Spleen (tissue), 11 donors: ENCODE results near the gene UBE2E2. TPM values are rescaled to one million over a fixed set of nuclear protein-coding genes. Genes with fewer than 3 reads are reported as not detected.

Experiments
- DNase-seq: peaks from one replicate; pipeline ENCODE4 v3.0.0-alpha.2; 2020
- H3K27ac ChIP-seq, 8 donors: fragments of 200-600 bp; sonication (generic) in 7 of 8; 1 replicate in 4 of 8; 2 replicates in 4 of 8; pipeline versions ENCODE4 v1.5.0 to v1.8.0; 2016 to 2021; ENCODE audit warnings: inconsistent platforms in 4 of 8, mild to moderate bottlenecking in 4 of 8, moderate library complexity in 1 of 8
- H3K27me3 ChIP-seq, 7 donors: fragments of 200-600 bp; sonication (generic) in 6 of 7; replicated peaks in 1 of 7; 1 replicate in 4 of 7; 2 replicates in 3 of 7; pipeline versions ENCODE4 v1.5.0 to v1.8.0; 2016 to 2021; ENCODE audit warnings: inconsistent platforms in 3 of 7, mild to moderate bottlenecking in 1 of 7
- H3K36me3 ChIP-seq, 6 donors: fragments of 200-600 bp; sonication (generic) in 5 of 6; 1 replicate in 4 of 6; 2 replicates in 2 of 6; pipeline versions ENCODE4 v1.5.0 to v1.8.0; 2016 to 2021; ENCODE audit warnings: inconsistent platforms in 2 of 6
- H3K4me1 ChIP-seq, 6 donors: fragments of 200-600 bp; sonication (generic) in 5 of 6; 1 replicate in 3 of 6; 2 replicates in 3 of 6; pipeline versions ENCODE4 v1.5.0 to v1.8.0; 2016 to 2021; ENCODE audit warnings: inconsistent platforms in 3 of 6
- H3K4me3 ChIP-seq, 8 donors: fragments of 200-600 bp; sonication (generic) in 7 of 8; 1 replicate in 4 of 8; 2 replicates in 4 of 8; pipeline versions ENCODE4 v1.5.0 to v1.8.0; 2016 to 2021; ENCODE audit warnings: inconsistent platforms in 4 of 8, mild to moderate bottlenecking in 4 of 8, moderate library complexity in 2 of 8
- H3K9me3 ChIP-seq, 8 donors: fragments of 200-600 bp; sonication (generic) in 7 of 8; 1 replicate in 4 of 8; 2 replicates in 4 of 8; pipeline versions ENCODE4 v1.5.0 to v1.8.0; 2016 to 2021; ENCODE audit warnings: inconsistent platforms in 4 of 8
- POLR2A ChIP-seq, 3 donors: fragments of 450-650 bp; IDR thresholded peaks; one replicate each; pipeline ENCODE4 v1.5.1; 2017; ENCODE audit warnings: antibody characterized with exemption in 3 of 3, mild to moderate bottlenecking in 1 of 3
- POLR2AphosphoS5 ChIP-seq, 3 donors: sonication (generic); formaldehyde crosslinking; IDR thresholded peaks; one replicate each; pipeline ENCODE4 v1.5.1; 2017; ENCODE audit warnings: antibody characterized with exemption in 3 of 3
- WGBS, 5 donors: extraction: QIAGEN DNeasy Blood & Tissue Kit in 3 of 5; methylation state at CpG; one replicate each; pipeline versions ENCODE4 v1.1.5 to v1.1.7; 2013 to 2018; 5-methylcytosine and 5-hydroxymethylcytosine counted together
- intact Hi-C: fragments of 100-400 bp; cut with DNase I; formaldehyde crosslinking; loops from one replicate; pipeline ENCODE4 v1.15.0; 2023; ENCODE audit warnings: low total_unique reads
- polyA plus RNA-seq, 3 donors: library from polyadenylated mRNA; stranded (reverse); fragments of 200-250 nt; gene quantifications; one replicate each; pipeline ENCODE4 v1.2.1, GENCODE V29; 2013
- total RNA-seq, 7 donors: library from RNA; depleted of rRNA in 3 of 7; stranded (reverse); fragments of >200 nt in 3 of 7; fragmentation: NEBNext Ultra II Directional in 4 of 7; extraction: Animal tissue kit (Norgen Biotek cat#: 25700) in 4 of 7; gene quantifications; one replicate each; pipeline versions ENCODE4 v1.1.0 to v1.2.1, GENCODE V29; 2016 to 2021
- TF ChIP-seq, protein P1 (sequence below), 11 experiments: fragments of 200-600 bp in 7 of 11; fragments of 450-650 bp in 4 of 11; sonication (generic) in 4 of 11; IDR thresholded peaks in 8 of 11; conservative IDR thresholded peaks in 3 of 11; 1 replicate in 7 of 11; 2 replicates in 4 of 11; pipeline versions ENCODE4 v1.4.0 to v1.8.0; 2016 to 2021; ENCODE audit warnings: antibody characterized with exemption in 11 of 11, inconsistent platforms in 4 of 11, mild to moderate bottlenecking in 1 of 11
- donor health status: healthy with polysubstance abuse.
- donor health status: DM: no; HTN: no; CAD: no; lungs with moderate emphysema.
- donor health status: DM: no; HTN: no; CAD: no.
- donor health status: Bipolar disorder and iron deficiency.
- donor health status: healthy.
- donor health status: DM: no; HTN: no; CAD: no.
- donor health status: DM: yes; HTN: yes; CAD: no.

Gene UBE2E2
- total and polyA plus RNA-seq, 10 donors, result 27.9 to 87.6 (median 41.2) TPM

- no peaks in the 10 kb centered on the region for H3K27me3 ChIP-seq
- no peak for DNase-seq
- H3K4me3 ChIP-seq, result no peak overlapping the region
- no peaks in the 10 kb centered on the region for H3K36me3 ChIP-seq
- H3K9me3 ChIP-seq, result peaks cover 0 to under 1% (median 0%) of the 10 kb centered on the region in 8 donors
- TF ChIP-seq, protein P1, sequence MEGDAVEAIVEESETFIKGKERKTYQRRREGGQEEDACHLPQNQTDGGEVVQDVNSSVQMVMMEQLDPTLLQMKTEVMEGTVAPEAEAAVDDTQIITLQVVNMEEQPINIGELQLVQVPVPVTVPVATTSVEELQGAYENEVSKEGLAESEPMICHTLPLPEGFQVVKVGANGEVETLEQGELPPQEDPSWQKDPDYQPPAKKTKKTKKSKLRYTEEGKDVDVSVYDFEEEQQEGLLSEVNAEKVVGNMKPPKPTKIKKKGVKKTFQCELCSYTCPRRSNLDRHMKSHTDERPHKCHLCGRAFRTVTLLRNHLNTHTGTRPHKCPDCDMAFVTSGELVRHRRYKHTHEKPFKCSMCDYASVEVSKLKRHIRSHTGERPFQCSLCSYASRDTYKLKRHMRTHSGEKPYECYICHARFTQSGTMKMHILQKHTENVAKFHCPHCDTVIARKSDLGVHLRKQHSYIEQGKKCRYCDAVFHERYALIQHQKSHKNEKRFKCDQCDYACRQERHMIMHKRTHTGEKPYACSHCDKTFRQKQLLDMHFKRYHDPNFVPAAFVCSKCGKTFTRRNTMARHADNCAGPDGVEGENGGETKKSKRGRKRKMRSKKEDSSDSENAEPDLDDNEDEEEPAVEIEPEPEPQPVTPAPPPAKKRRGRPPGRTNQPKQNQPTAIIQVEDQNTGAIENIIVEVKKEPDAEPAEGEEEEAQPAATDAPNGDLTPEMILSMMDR (IDR thresholded peaks at IDR 0.05 in 8 of 11, conservative IDR thresholded peaks at IDR 0.05 in 3 of 11), result no peak
- no peak for TF ChIP-seq POLR2AphosphoS5 (IDR thresholded peaks at IDR 0.05)
- TF ChIP-seq POLR2A (IDR thresholded peaks at IDR 0.05), result no peak
- WGBS, 5 donors, result 80 to 98% (median 82%) methylated on average over 3 of the region's 3 CpGs
- H3K4me1 ChIP-seq, result no peaks in the 10 kb centered on the region
- intact Hi-C loops, result no loop called here
- H3K27ac ChIP-seq, result no peak overlapping the region
Observed at GRCh38 chr3:23182996-23183513, 20.1 kb upstream of the UBE2E2 start.

- Histone ChIP-seq H3K27me3 (no peaks in the 10 kb centered on the region), H3K4me1 (peaks cover 0 to 2% (median 0%) of the 10 kb centered on the region in 6 donors), H3K36me3 (no peaks in the 10 kb centered on the region), H3K4me3 (no peak overlapping the region), H3K27ac (no peak overlapping the region), H3K9me3 (no peaks in the 10 kb centered on the region)
- no peak for DNase-seq
- intact Hi-C loops, result no loop called here
- TF ChIP-seq POLR2AphosphoS5 (IDR thresholded peaks at IDR 0.05), result no peak
- TF ChIP-seq, protein P1 (IDR thresholded peaks at IDR 0.05 in 8 of 11, conservative IDR thresholded peaks at IDR 0.05 in 3 of 11), result peak in 4 of 11 experiments; percentile 7 to 35 (median 18)
- TF ChIP-seq POLR2A (IDR thresholded peaks at IDR 0.05), result no peak
- 56 to 70% (median 66%) methylated on average over 3 of the region's 3 CpGs for WGBS, 5 donors
Observed at GRCh38 chr3:23183731-23184130, 19.4 kb upstream of the UBE2E2 start.

DNA sequence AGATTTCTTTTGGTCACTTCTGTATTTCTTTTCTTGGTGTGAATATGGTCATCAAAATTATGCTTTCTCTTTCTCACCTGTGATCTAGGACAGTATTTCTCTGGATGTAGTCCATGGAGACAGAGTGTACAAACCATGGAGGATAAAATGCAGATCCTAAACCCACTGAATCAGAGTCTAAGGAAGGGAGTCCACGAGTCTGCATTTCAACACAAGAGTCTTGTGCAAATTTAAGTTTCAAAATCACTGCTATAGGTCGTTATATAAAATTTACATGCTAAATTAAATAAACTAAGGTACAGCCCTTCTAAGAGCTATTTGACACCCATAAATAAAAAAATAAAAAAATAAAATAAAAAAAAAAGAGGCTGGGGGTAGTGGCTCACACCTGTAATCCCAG is 17.3 kb upstream of the UBE2E2 start:
- 34 to 85% (median 55%) methylated on average over 2 of the region's 2 CpGs for WGBS, 5 donors

GRCh38 chr3:23189187-23189586 is 13.9 kb upstream of the UBE2E2 start:
- Histone ChIP-seq H3K27me3 (no peaks in the 10 kb centered on the region), H3K36me3 (no peaks in the 10 kb centered on the region)
- 6 to 13% (median 9%) methylated on average over 1 of the region's 1 CpG for WGBS, 5 donors

More for the DNA sequence above, 17.3 kb upstream of the UBE2E2 start:
- intact Hi-C loops, result no loop called here
- H3K4me3 ChIP-seq, result no peak overlapping the region
- H3K4me1 ChIP-seq, result peaks cover 0 to 13% (median 8%) of the 10 kb centered on the region in 6 donors
- H3K9me3 ChIP-seq, result no peaks in the 10 kb centered on the region
- H3K27ac ChIP-seq, result no peak overlapping the region
- TF ChIP-seq POLR2A (IDR thresholded peaks at IDR 0.05), result no peak
- no peak for TF ChIP-seq POLR2AphosphoS5 (IDR thresholded peaks at IDR 0.05)
- TF ChIP-seq, protein P1 (IDR thresholded peaks at IDR 0.05 in 8 of 11, conservative IDR thresholded peaks at IDR 0.05 in 3 of 11), result no peak
- no peaks in the 10 kb centered on the region for H3K36me3 ChIP-seq
- H3K27me3 ChIP-seq, result no peaks in the 10 kb centered on the region
- no peak for DNase-seq

More at GRCh38 chr3:23189187-23189586, 13.9 kb upstream of the UBE2E2 start:
- no peaks in the 10 kb centered on the region for H3K9me3 ChIP-seq
- no peak overlapping the region for H3K4me3 ChIP-seq
- no peak for DNase-seq
- TF ChIP-seq POLR2A (IDR thresholded peaks at IDR 0.05) (no peak), POLR2AphosphoS5 (IDR thresholded peaks at IDR 0.05) (no peak)
- TF ChIP-seq, protein P1 (IDR thresholded peaks at IDR 0.05 in 8 of 11, conservative IDR thresholded peaks at IDR 0.05 in 3 of 11), result no peak
- intact Hi-C loops, result no loop called here
- peaks cover 0 to 13% (median 8%) of the 10 kb centered on the region in 6 donors for H3K4me1 ChIP-seq
- H3K27ac ChIP-seq, result no peak overlapping the region
